ENCODE results near the gene RIC8A.
"Not testable (repeated sequence)": the region's sequence is repeated elsewhere in the genome, so short reads cannot be mapped to it uniquely, and the experiment has no call there.

RIC8A gene

DNA sequence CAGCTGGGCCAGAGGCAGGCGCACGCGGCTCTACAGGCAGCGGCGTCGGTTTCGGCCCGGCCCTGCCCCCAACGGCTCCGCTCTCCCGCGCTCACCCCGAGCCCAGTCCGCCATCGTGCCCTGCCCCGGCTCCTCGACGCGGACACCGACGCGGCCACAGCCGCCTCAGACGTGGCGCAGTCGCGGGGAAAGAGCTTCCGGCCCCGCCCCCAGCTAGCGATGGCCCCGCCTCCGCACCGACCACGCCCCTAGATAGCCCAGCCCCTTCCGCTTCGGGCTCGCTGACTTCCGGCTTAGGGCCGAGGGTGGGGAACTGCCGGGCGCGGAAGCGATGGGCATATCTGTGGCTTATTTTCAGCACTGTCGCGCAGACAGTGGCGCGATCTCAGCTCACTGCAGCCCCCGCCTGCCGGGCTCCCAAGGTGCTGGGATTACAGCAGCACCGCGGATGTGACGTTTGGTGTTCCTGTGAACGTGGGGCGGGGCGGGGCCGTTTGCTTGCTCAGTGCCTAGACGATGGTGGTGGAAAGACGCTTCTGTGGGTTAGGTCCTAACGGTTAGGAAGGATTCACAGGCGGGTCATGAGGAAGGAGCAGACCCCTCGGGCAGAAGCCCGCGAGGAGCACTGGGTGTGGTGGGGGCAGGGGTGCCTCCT lies at the start of gene RIC8A, which contains the start of gene BET1L:
TSS of gene RIC8A (plus strand) at position 501 of the 655 bp plus-strand sequence. CDS start 1,147 bp downstream, outside the sequence.
TSS of gene BET1L (minus strand) at position 192 of the 655 bp plus-strand sequence. CDS start at position 114, 78 bp downstream.
- DNase-seq: peak; percentile 90

DNA sequence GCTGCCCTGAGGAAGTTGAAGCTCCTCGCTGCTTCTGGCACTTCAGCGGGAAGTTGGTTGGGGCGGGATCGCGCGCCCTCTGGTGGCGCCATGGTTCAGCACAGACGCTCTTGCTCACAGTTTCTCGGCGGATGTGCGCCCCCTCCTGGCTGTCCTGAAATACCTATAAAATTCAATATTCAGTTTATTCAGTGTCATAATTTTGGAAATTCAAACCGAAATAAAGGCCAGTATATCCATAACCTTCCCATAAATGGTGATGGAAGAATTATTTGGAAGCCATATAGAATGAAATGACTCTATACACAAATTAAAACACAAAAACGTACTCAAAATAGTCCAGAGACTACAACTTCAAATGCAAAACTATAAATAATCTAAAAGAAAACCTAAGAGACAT lies 27.3 kb upstream of the RIC8A start:
- not testable (repeated sequence) for DNase-seq

DNA sequence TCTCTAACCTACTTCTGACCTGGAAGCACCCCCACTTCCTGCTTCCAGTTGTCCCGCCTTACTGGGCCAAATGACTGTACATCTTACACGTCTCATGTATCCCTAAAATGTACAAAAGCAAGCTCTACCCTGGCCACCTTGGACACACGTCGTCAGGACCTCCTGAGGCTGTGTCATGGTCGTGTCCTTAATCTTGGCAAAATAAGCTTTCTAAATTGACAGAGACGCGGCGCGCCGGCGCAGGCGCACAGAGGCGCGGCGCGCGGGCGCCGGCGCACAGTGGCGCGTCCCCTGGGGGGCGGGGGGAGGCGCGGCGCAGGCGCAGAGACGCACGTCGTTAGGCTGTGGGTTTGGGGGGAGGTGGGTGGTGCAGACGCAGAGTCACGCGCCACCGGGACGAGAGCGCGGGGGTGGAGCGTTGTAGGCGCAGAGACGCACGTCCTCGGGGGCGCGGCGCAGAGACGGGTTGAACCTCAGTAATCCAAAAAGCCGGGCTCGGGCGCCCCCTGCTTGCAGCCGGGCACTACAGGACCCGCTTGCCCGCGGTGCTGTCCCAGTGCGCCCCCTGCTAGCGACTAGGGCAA lies 18.2 kb upstream of the RIC8A start:
- not testable (repeated sequence) for DNase-seq

DNA sequence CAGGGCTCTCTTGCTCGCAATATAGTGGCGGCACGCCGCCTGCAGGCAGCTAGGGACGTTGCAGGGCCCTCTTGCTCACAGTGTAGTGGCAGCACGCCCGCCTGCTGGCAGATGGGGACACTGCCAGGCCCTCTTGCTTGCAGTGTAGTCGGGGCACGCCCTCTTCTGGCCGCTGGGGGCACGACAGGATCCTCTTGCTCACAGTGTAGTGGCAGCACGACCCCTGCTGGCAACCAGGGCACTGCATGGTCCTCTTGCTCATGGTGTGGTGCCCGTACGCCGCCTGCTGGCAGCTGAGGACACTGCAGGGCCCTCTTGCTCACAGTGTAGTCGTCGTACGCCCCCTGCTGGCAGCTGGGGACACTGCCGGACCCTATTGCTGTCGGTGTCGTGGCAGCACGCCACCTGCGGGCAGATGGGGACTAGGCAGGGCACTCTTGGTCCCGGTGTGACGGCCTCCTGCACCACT lies 17.6 kb upstream of the RIC8A start:
- not testable (repeated sequence) for DNase-seq

DNA sequence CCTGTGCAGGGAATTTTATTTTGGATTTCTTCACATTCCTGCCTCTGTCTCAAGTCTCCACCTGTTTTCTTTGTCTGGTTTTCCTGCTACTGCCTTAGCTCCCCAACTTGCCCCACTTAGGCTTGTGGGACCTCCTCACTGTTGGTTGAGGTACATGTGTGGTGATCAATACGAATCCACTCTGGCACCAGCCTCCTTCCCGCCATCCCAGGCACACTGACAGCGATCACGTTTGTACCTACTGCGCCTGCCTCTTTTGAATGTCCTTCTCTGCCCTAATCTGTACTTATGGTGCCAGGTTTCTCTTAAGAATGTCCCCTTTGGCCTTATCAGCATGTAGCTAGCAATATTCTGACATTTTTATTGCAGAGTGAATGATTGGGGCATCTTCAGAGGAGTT lies 17.0 kb upstream of the RIC8A start:
- DNase-seq: not testable (repeated sequence)

DNA sequence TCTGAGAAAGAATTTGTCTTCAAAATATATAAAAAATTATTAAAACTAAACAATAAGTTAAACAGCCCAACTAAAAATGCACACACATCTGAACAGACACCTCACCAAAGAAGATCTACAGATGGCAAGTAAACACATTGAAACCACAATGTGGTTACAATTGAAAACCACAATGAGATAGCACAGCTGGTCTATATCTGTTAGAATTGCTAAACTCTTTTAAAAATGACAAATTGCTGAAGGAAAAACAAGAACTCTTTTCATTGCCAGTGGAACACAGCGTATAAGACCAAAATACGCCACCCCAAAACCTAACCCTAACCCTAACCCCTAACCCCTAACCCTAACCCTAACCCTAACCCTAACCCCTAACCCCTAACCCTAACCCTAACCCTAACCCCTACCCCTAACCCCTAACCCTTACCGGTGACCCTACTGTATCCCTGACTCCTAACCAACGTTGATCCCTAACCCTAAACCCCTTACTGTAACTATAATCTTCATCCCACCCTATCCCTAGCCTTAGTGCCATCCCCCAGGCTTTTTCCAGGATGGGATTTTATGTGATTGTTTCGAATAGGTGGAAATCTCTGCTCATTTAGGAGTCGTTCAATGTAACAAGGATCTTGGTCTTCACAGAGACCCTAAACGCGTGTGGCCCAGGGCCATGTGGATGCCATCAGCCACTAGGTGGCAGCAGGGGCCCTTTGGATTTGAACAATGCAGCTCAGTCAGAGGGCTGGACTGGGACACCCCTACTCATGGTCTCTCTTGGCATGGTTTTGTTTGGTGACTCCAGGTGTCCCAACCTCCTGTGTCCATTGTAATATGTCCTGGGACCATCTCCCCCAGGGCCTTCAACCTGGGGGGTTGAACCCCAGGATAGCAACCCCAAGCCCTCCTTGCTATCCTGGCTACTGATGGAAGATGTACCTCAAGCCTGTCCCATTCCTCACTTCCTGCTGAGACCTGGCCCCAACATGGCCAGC lies 15.7 kb upstream of the RIC8A start:
- DNase-seq: not testable (repeated sequence)

DNA sequence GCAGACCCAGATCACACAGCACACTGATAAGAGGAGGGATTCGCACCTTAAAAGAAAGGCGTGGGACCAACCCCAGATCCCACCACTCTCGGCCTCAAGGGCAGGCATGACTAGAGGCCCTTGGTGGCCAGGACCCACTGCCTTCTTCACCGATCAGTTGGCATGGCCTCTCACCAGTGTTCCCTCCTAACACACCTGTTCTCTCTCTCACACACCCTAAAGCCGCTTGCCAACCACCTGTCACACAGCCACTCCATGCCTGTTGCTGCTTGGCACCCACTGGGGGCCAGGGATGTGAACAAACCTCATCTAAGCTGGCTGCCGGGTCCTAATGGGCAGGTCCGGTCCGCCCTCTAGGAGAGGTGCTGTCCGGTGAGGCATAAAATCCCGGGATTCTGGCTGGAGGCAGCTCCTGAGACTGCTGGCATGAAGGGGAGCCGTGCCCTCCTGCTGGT lies 14.8 kb upstream of the RIC8A start, which contains the start of gene SCGB1C1:
TSS of gene SCGB1C1 (plus strand) at position 405 of the 455 bp plus-strand sequence. CDS start at position 427, 22 bp downstream.
- not testable (repeated sequence) for DNase-seq

DNA sequence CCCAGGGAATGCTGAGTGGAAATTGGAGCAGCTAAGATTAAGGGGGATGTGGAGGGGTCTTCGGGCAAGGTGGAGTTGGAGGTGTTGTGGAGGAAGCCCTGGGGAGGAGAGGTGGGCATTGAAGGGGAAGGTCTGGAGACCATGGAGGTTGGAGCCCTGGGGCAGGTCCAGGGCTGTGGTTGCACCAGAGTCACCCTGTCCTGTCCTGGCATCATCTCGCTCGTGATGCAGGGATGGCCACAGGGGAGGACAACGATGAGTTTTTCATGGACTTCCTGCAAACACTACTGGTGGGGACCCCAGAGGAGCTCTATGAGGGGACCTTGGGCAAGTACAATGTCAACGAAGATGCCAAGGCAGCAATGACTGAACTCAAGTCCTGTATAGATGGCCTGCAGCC lies 14.0 kb upstream of the RIC8A start:
- DNase-seq: not testable (repeated sequence)

DNA sequence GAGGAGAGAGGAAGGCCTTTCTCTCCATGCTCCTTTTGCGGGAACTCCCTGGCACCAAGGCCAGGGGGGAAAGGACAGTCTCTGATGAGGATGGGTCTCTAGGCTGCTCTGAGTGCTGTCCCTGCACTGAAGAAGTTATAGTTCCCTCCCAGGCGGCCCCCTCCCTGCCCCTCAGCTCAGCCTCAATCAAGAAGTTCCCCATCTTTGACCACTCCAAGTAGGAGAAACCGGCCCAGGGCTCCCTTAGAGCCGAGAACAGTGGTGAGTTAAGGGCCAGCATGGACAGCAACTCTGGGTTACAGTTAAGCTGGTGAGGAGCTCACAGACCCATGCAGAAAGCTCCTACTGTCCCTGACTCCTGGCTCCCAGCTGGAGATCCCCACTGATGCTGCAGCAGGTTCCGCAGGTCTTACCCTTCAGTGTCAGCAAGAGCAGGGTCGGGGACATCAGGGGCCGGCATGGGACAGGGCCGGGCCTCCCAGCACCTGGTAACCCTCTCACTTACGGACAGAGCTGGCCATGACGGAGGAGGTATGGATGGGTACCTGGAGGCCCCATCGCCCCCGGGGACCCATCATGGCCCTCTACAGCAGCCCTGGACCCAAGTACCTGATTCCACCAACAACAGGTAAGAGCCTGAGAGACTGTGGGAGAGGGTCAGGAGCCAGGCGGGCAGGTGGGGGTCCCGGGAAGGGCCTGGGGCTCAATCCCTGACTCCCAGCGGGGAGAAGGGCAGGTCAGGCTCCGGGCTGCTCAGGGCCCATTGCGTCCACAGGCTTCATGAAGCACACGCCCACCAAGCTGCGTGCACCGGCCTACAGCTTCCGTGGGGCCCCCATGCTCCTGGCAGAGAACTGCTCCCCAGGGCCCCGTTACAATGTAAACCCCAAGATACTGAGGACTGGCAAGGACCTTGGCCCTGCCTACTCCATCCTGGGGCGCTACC lies 10.4 kb upstream of the RIC8A start:
- DNase-seq: no peak

DNA sequence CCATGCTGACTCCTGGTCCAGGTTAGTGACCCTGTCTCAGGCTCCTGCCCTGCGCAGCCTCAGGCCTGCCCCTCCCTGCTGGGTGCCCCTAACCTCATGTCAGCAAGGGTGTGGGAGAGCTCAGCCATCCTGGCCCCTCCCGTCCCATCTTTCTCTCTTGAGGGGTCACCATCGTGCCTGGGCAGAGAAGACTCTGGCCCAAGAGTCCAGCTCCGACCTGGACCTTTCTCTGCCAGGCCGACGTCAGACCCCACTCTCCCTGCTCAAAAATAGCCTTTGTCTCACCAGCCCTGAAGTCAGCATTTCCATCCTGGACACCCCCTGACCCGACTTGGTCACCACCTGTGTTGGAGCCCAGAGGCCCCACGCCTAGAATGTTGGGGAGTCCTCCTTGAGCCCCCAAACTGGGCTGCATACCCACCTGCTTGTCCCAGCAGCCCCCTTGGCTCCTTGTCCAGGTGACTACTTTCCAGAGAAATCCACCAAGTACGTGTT lies 9.7 kb upstream of the RIC8A start:
- no peak for DNase-seq

DNA sequence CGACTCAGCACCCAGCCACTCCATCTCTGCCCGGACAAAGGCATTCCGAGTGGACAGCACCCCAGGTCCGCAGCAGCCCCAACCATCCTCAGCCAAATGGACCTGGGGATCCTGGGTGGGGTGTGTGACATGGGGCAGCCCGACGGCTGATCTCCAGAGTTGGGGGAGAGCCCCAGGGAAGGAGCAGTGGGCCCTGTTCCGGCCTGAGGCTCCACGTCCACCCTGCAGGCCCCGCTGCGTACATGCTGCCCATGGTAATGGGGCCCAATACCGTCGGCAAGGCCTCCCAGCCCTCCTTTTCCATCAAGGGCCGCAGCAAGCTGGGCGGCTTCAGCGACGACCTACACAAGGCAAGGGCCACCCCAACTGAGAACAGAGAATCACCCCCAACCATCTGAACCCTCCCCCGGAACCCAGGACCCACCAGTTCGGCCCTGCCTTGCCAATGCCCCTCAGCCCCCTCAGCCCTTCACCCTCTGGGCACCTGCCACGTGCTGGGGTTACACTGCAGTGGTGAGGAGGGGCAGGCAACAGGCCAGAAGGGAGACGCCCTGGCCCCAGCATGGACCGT lies 9.2 kb upstream of the RIC8A start:
- DNase-seq: no peak

DNA sequence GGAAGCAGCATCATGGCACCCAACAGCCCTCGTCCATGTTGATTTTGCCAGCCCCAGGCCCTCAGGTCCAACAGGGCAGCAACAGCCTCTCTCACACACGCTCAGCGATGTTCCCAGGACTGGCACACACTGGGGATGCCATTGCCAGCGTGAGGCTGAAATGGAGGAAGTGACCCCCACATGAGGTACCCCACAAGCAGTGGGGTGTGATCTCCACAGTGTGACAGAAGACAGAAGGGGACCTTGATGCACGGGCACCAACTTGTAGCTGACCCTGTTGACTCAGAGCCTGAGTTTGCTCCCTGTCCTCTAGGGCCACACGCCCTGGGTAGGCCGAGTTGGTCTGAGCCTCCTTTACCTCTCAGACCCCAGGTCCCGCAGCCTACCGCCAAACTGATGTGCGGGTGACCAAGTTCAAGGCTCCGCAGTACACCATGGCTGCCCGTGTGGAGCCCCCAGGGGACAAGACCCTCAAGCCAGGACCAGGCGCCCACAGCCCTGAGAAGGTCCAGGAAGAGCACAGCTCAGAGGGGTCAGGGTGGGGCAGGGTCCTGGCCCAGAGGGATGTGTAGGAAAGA lies 8.4 kb upstream of the RIC8A start:
- DNase-seq: no peak

DNA sequence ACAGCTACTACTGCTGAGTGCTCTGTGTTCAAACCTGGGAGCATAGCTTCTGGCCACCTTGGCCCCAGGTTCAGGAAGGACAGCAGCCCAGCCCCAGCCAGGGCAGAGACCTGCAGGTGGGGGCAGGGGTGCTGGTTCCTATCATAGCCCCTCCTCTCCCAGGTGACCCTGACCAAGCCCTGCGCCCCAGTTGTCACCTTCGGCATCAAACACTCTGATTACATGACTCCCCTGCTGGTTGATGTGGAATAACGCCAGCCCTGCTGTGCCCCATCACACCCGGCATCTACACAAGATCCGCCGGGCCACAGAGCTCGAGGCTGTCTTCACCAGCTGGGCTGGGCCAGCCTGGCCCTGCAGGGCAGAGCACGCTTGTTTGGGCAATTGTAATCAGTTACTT lies 7.7 kb upstream of the RIC8A start:
- no peak for DNase-seq

DNA sequence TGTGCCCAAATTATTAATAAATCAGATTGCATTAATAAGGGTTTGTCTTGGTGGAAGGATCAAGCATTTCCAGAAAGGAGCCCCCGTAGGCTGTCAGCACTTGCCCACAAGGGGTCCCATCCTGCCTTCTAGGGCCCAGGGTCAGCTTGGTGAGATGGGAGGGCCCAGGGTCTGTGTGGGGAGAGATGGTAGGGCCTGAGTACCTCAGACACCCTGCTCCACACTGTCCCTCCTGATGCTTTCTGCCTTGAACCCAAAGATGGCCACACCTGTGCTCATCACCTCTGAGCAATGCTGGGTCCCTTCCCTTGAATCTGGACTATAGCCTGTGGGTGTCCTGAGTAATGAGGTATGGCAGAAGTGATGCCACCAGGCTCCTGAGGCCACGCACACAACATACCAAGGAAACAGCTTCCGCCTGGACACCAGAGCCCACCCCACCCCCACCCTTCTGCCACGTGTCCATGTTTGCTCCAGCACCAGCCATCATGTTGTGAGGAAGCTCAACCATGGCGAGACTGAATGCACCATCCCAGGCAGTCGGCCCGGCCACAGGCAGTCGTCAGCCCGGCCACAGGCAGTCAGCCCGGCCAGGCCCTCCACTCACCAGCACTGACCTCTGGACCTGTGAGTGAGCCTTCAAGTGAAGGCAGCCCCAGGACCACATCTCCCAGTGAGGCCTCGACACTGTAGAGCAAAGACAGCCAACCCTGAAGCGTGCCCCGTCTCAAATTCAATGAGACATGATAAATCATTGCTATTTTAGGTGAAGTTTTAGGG lies 7.1 kb upstream of the RIC8A start:
- DNase-seq: no peak

DNA sequence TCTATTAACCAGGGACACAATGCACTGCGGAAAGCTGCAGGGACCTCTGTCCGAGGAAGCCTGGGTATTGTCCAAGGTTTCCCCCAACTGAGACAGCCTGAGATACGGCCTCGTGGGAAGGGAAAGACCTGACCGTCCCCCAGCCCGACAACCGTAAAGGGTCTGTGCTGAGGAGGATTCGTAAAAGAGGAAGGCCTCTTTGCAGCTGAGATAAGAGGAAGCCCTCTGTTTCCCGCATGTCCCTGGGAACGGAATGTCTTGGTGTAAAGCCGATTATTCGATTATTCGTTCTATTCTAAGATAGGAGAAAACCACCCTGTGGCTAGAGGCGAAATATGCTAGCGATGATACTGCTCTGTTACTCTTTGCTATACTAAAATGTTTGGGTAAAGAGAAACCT lies 5.5 kb upstream of the RIC8A start:
- no peak for DNase-seq

DNA sequence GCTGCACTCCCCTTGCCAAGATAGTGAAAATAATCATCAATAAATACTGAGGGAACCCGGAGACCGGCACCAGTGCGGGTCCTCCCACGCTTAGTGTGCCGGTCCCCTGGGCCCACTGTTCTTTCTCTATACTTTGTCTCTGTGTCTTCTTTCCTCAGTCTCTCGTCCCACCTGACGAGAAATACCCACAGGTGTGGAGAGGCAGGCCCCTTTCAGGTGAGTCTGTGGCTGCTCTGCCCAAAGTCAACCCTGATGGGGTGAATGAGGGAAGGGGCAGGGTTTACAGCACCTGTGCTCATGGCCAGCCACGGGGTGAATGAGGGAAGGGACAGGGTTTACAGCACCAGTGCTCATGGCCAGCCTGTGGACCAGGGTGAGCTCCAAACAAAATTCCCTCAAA lies 5.0 kb upstream of the RIC8A start:
- DNase-seq: no peak

DNA sequence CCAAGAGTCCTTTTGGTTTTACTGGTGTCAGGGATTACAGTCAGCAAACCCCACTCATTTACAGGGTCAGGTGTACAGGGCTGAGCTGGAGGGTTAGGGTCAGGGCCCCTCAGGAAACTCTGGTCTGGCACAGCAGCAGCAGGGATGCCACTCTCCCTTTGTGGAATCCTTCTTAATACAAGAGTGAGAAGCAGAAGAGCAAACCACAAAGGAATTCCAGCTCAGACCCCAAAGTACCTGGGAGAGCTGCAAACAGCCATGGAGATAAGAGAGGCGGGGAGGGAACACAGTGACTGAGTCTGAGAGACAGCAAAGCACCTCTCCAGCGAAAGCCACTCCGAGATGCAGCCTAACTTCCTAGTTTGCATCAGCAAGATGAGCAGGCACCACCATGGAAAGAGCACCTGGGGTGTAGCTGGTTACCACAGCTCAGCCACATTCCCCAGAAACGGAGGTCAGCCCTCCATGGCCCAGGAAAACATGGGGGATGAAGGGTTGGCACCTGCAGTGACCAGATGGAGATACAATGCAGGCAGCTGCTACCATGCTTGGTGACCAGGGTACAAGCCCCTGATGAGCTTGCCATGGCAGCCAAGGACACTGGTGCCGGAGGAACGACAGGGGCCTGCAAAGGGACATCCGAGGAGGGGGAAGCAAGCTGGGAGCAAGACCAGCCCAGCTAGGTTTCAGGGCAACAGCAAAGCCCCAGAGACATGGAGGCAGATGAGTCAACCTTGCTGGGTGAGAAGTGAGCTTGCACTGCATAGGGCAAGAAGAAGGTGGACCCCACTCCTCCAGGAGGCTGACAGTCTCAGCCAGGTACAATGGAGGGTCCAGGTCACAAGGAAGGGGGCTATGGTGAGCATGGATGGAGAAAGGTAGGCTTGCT lies 4.2 kb upstream of the RIC8A start:
- DNase-seq: no peak

DNA sequence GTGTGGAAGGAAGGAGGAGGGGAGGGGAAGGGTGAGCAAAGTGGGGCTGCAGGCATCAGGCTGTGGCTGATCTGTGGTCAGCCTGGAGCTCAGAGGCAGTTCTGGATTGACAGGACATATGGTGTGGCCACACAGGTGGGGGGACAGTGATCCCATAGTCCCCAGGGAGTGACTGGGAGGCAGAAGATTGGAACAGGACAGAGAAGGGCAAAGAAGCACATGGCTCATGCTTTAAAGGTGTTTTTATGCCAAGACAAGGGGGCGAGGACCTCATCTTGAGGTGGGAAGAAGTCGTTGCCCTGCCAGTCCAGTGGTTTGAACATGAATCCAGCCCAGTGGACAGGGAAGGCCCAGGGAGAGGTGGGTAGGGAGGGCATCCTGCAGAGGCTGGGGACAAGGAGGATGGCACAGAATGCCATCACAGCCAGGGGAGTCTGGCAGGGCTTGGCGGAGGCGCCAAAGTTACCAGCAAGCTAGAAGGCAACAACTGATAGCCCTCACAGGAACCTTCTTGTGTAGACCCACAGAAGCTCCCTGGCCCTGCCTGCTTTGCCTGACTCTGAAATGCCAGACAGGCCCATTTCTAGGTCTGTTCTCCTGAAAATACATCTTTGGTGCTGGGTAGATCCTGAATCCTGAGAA lies 3.4 kb upstream of the RIC8A start:
- DNase-seq: no peak
